NT2/D1 (cell line): ENCODE data around the gene FKBP10.

Experiments
- SUZ12 ChIP-seq: IDR thresholded peaks from 2 replicates; pipeline ENCODE4 v1.6.1; 2011; ENCODE audit not compliant: insufficient read length, insufficient read depth; ENCODE audit errors: extremely low read depth
- YY1 ChIP-seq: IDR thresholded peaks from 2 replicates; pipeline ENCODE4 v1.6.1; 2011; ENCODE audit not compliant: insufficient read length, insufficient read depth

- TF ChIP-seq SUZ12, result no peak
- no peak for TF ChIP-seq YY1
Observed at GRCh38 chr17:41814195-41814594, 1.4 kb downstream of the FKBP10 start.
